K562 (cell line): ENCODE data around the gene GLP2R. TPM values are rescaled to one million over a fixed set of nuclear protein-coding genes. Genes with fewer than 3 reads are reported as not detected.

Experiments
- ATAC-seq: fragments of 200-7000 bp; cut with Tn5 transposase; 3 replicates; pipeline ENCODE4 v1.9.1; 2020; ENCODE audit warnings: moderate library complexity
- BruUV-seq: library from RNA; stranded (reverse); fragments of 400-500 nt; replicated peaks from 2 replicates; lab custom pipeline; 2021; lab: Mats Ljungman, UMichigan
- CTCF ChIA-PET: fragments of 300-600 bp; formaldehyde crosslinking; extraction: SDS; loops from one replicate; lab custom pipeline; 2021; ENCODE audit warnings: low intra/inter-chr PET ratio; lab: Yijun Ruan, JAX
- POLR2A ChIA-PET: fragments of 300-600, 350-650 bp; sonication (Branson Sonifier 250); formaldehyde crosslinking; extraction: SDS; loops from one replicate; lab custom pipeline; 2021; ENCODE audit warnings: antibody characterized with exemption, inconsistent platforms; lab: Yijun Ruan, JAX
- DNase-seq, 4 experiments: peaks; one replicate each; pipeline versions ENCODE4 v3.0.0 to v3.0.0-alpha.2; 2011 to 2018; ENCODE audit warnings: low spot score in 3 of 4, mixed read lengths in 3 of 4; ENCODE audit errors: extremely low read depth in 1 of 4
- FAIRE-seq: peaks from 2 replicates; lab custom pipeline; 2011; peaks lifted over from hg19 to GRCh38; lab: Jason Lieb, UNC
- H2AFZ ChIP-seq: 2 replicates; pipeline ENCODE4 v1.6.0; 2011; ENCODE audit warnings: low read depth, low read length, control low read depth, inconsistent platforms
- H3K27ac ChIP-seq: fragments of 200-600 bp; 3 replicates; pipeline ENCODE4 v1.8.0; 2011; ENCODE audit warnings: low read depth, mild to moderate bottlenecking, control low read depth, inconsistent platforms, low read length, moderate library complexity, mixed read lengths; ENCODE audit errors: extremely low read depth
- H3K27me3 ChIP-seq, 2 experiments: fragments of 300-600 bp in 1 of 2; 2 replicates in 1 of 2; 3 replicates in 1 of 2; pipeline versions ENCODE4 v1.6.0 to v1.8.0; 2011; ENCODE audit warnings: inconsistent platforms in 2 of 2, low read length in 2 of 2, mild to moderate bottlenecking in 1 of 2, mixed read lengths in 1 of 2, moderate library complexity in 1 of 2; ENCODE audit not compliant: control insufficient read depth in 2 of 2, insufficient read depth in 2 of 2
- H3K36me3 ChIP-seq: fragments of 300-600 bp; 3 replicates; pipeline ENCODE4 v1.8.0; 2011; ENCODE audit warnings: mild to moderate bottlenecking, low read length, inconsistent platforms; ENCODE audit not compliant: control insufficient read depth, insufficient read depth
- H3K4me1 ChIP-seq, 2 experiments: fragments of 200-600 bp in 1 of 2; replicated peaks in 1 of 2; 2 replicates in 1 of 2; 3 replicates in 1 of 2; pipeline versions ENCODE4 v1.5.1 to v1.8.0; 2011; ENCODE audit warnings: inconsistent platforms in 2 of 2, low read length in 2 of 2, mild to moderate bottlenecking in 1 of 2, mixed read lengths in 1 of 2, moderate library complexity in 1 of 2; ENCODE audit not compliant: control insufficient read depth in 2 of 2, insufficient read depth in 2 of 2
- H3K4me2 ChIP-seq: 2 replicates; pipeline ENCODE4 v1.6.1; 2011; ENCODE audit warnings: low read length, control low read depth, inconsistent platforms, mixed read lengths; ENCODE audit not compliant: insufficient read depth
- H3K4me3 ChIP-seq: fragments of 200-600 bp; sonication (generic), shearing (Covaris generic); 2 replicates; pipeline ENCODE4 v1.5.1; 2016; ENCODE audit warnings: control low read depth, inconsistent platforms
- H3K79me2 ChIP-seq: fragments of 200-600 bp; 3 replicates; pipeline ENCODE4 v1.8.0; 2011; ENCODE audit warnings: low read length, inconsistent platforms; ENCODE audit not compliant: control insufficient read depth, insufficient read depth
- H3K9ac ChIP-seq, 2 experiments: 2 replicates each; pipeline versions ENCODE4 v1.6.0 to v1.6.1; 2011; ENCODE audit warnings: low read depth in 2 of 2, low read length in 2 of 2, control low read depth in 1 of 2, inconsistent platforms in 1 of 2, mild to moderate bottlenecking in 1 of 2, mixed read lengths in 1 of 2; ENCODE audit not compliant: insufficient read depth in 1 of 2
- H3K9me1 ChIP-seq: one replicate; pipeline ENCODE4 v1.6.0; 2011; ENCODE audit warnings: inconsistent platforms, mild to moderate bottlenecking, low read length, moderate library complexity; ENCODE audit not compliant: control insufficient read depth, insufficient read depth
- H3K9me3 ChIP-seq: replicated peaks from 2 replicates; pipeline ENCODE4 v1.5.1; 2011; ENCODE audit warnings: low read depth, low read length, inconsistent platforms; ENCODE audit not compliant: control insufficient read depth, insufficient read depth
- H4K20me1 ChIP-seq: replicated peaks from 2 replicates; pipeline ENCODE4 v1.6.1; 2011; ENCODE audit warnings: low read length, inconsistent platforms, mixed read lengths; ENCODE audit not compliant: control insufficient read depth, insufficient read depth
- CHD4 ChIP-seq: fragments of 200-600 bp; sonication (generic); IDR thresholded peaks from 3 replicates; pipeline ENCODE4 v1.6.1; 2012; ENCODE audit warnings: low read depth, mild to moderate bottlenecking, mixed read lengths, low read length, inconsistent platforms; ENCODE audit not compliant: insufficient read depth, insufficient replicate concordance, poor library complexity, severe bottlenecking
- MTA2 ChIP-seq: fragments of 450-650 bp; IDR thresholded peaks from 2 replicates; pipeline ENCODE4 v1.6.1; 2016; ENCODE audit warnings: low read depth
- MYBL2 ChIP-seq, 2 experiments: fragments of 450-650 bp in 1 of 2; sonication (generic) in 1 of 2; formaldehyde crosslinking in 1 of 2; IDR thresholded peaks; 2 replicates each; pipeline versions ENCODE4 v1.6.1 to v1.8.1; 2017 to 2022; ENCODE audit warnings: borderline replicate concordance in 1 of 2, inconsistent platforms in 1 of 2, low read depth in 1 of 2, mild to moderate bottlenecking in 1 of 2, missing genetic modification reagents in 1 of 2, moderate library complexity in 1 of 2
- RBM14 ChIP-seq: fragments of 200-400 bp; formaldehyde crosslinking; IDR thresholded peaks from 2 replicates; pipeline ENCODE4 v1.6.1; 2018; ENCODE audit warnings: low read depth, mild to moderate bottlenecking, low read length, moderate library complexity, borderline replicate concordance; ENCODE audit not compliant: insufficient read depth
- RCOR1 ChIP-seq, 2 experiments: IDR thresholded peaks; 2 replicates each; pipeline ENCODE4 v1.6.1; 2012; ENCODE audit warnings: low read depth in 2 of 2, low read length in 2 of 2, borderline replicate concordance in 1 of 2, improper control_type of control experiment in 1 of 2
- SMARCA4 ChIP-seq: fragments of 450-650 bp; IDR thresholded peaks from 2 replicates; pipeline ENCODE4 v1.6.1; 2016
- SMC3 ChIP-seq: conservative IDR thresholded peaks from 2 replicates; pipeline ENCODE4 v1.6.1; 2011; ENCODE audit warnings: low read depth, low read length, improper control_type of control experiment; ENCODE audit not compliant: insufficient read depth
- TRIM24 ChIP-seq, 2 experiments: fragments of 450-650 bp; IDR thresholded peaks; 2 replicates each; pipeline ENCODE4 v1.6.1; 2016
- ZC3H8 ChIP-seq: fragments of 450-650 bp; IDR thresholded peaks from 2 replicates; pipeline ENCODE4 v1.6.1; 2017
- ZNF561 ChIP-seq: fragments of 450-650 bp; formaldehyde crosslinking; conservative IDR thresholded peaks from 2 replicates; pipeline ENCODE4 v1.4.0; 2020; ENCODE audit warnings: mild to moderate bottlenecking, moderate library complexity
- ZNF586 ChIP-seq: fragments of 450-650 bp; formaldehyde crosslinking; conservative IDR thresholded peaks from 2 replicates; pipeline ENCODE4 v1.4.0; 2020; ENCODE audit warnings: mild to moderate bottlenecking, moderate library complexity
- WGBS: fragments of 100-300 bp; shearing (Covaris generic); methylation state at CpG from one replicate; pipeline ENCODE4 v1.1.6; 2016; ENCODE audit warnings: low coverage, mixed read lengths; ENCODE audit not compliant: insufficient coverage; ENCODE audit errors: missing lambda C conversion rate; 5-methylcytosine and 5-hydroxymethylcytosine counted together
- in situ Hi-C: fragments of 300-500 bp; cut with MboI; formaldehyde crosslinking; loops from 4 replicates; pipeline ENCODE4 v1.15.0; 2018; ENCODE audit warnings: inconsistent platforms, mixed read lengths
- intact Hi-C: fragments of 100-400 bp; cut with micrococcal nuclease; formaldehyde crosslinking; loops from 2 replicates; pipeline ENCODE4 v1.14.2; 2022
- polyA plus RNA-seq, 8 experiments: library from polyadenylated mRNA; depleted of rRNA in 4 of 8; stranded (reverse) in 5 of 8; unstranded in 3 of 8; fragments of >200 nt; fragmentation: Nextera tagmentation in 2 of 8; fragmentation: Illumina TruSeq in 1 of 8; extraction: Ambion mirVana in 2 of 8; extraction: Trizol in 1 of 8; gene quantifications; 2 replicates each; pipeline versions ENCODE4 v1.2.1 to v1.2.3, GENCODE V29; 2011 to 2014; ENCODE audit warnings: inconsistent platforms in 1 of 8, missing spikeins in 1 of 8
- total RNA-seq, 7 experiments: library from RNA; depleted of rRNA in 6 of 7; stranded (reverse); fragments of >200 nt in 6 of 7; fragmentation: Illumina TruSeq in 2 of 7; extraction: Trizol in 2 of 7; gene quantifications; 2 replicates each; pipeline versions ENCODE4 v1.2.1 to v1.2.3, GENCODE V29; 2011 to 2021; ENCODE audit warnings: low replicate concordance in 1 of 7
- TF ChIP-seq, protein P1 (sequence below): fragments of 450-650 bp; IDR thresholded peaks from 2 replicates; pipeline ENCODE4 v1.6.1; 2018; ENCODE audit warnings: mild to moderate bottlenecking, low read depth; ENCODE audit not compliant: partially characterized antibody
- TF ChIP-seq, protein P2 (sequence below): fragments of 450-650 bp; IDR thresholded peaks from 2 replicates; pipeline ENCODE4 v1.6.1; 2018; ENCODE audit not compliant: partially characterized antibody
- TF ChIP-seq, protein P3 (sequence below): fragments of 450-650 bp; formaldehyde crosslinking; IDR thresholded peaks from 2 replicates; pipeline ENCODE4 v1.4.0; 2022; ENCODE audit warnings: mild to moderate bottlenecking, moderate library complexity
- TF ChIP-seq, protein P4 (sequence below): fragments of 450-650 bp; IDR thresholded peaks from 2 replicates; pipeline ENCODE4 v1.6.1; 2014; ENCODE audit warnings: low read depth, mild to moderate bottlenecking, moderate library complexity, borderline replicate concordance

GLP2R gene
- total and polyA plus RNA-seq, 9 of the 15 experiments (the other 6 are each of a cell fraction or from before 2014, with no cell fraction given), result not detected

DNA sequence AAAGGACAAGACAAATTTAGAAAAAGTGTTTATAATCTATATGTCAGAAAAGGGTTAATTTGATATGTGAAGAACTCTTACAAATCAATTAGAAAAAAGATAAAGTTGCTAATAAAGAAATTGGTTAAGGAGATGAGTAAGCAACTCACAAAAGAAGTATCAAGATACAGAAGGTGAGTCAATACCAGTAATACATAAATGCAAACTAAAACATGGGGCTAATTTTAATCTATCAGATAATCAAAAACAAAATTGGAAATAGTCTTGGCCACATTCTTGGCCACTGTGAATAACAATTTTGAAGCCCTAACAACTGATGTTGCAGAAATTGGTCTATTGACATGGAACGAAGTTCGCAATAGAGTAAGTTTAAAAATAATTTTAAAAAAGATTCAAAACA is 41.2 kb upstream of the GLP2R start:
- peaks cover 0 to 6% of the 10 kb centered on the region in 2 experiments; a peak in 1 of 5 replicates for H3K27me3 ChIP-seq
- no peak overlapping the region for H3K9ac ChIP-seq
- DNase-seq, result no peak
- intact Hi-C loops (no loop called here), in situ Hi-C loops (no loop called here)
- no peaks in the 10 kb centered on the region for H4K20me1 ChIP-seq
- no peaks in the 10 kb centered on the region for H3K9me1 ChIP-seq
- no peak for ATAC-seq
- H3K27ac ChIP-seq, result no peak overlapping the region
- no TSS peak for BruUV-seq
- 0% methylated on average over 2 of the region's 2 CpGs for WGBS
- no peaks in the 10 kb centered on the region for H3K79me2 ChIP-seq
- ChIA-PET POLR2A (no interaction called here), CTCF (no interaction called here)
- H3K9me3 ChIP-seq, result no peaks in the 10 kb centered on the region
- no peak overlapping the region for H3K4me2 ChIP-seq
- no peaks in the 10 kb centered on the region for H3K36me3 ChIP-seq
- H3K4me1 ChIP-seq, result no peaks in the 10 kb centered on the region
- no peak overlapping the region for H2AFZ ChIP-seq
- no peak overlapping the region for H3K4me3 ChIP-seq
- FAIRE-seq, result no peak
- TF ChIP-seq, protein P1, sequence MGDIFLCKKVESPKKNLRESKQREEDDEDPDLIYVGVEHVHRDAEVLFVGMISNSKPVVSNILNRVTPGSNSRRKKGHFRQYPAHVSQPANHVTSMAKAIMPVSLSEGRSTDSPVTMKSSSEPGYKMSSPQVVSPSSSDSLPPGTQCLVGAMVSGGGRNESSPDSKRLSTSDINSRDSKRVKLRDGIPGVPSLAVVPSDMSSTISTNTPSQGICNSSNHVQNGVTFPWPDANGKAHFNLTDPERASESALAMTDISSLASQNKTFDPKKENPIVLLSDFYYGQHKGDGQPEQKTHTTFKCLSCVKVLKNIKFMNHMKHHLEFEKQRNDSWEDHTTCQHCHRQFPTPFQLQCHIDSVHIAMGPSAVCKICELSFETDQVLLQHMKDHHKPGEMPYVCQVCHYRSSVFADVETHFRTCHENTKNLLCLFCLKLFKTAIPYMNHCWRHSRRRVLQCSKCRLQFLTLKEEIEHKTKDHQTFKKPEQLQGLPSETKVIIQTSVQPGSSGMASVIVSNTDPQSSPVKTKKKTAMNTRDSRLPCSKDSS, result no peak
- TF ChIP-seq CHD4 (no peak), ZNF561 (CRISPR knock-in tag) (no peak), RBM14 (no peak), MTA2 (no peak), ZC3H8 (no peak), ZNF586 (CRISPR knock-in tag) (no peak), MYBL2 (IDR thresholded peaks at IDR 0.05; ENCODE audit: low read depth) (no peak), MYBL2 (CRISPR knock-in tag; IDR thresholded peaks at IDR 0.05; ENCODE audit: borderline replicate concordance) (no peak), RCOR1 (IDR thresholded peaks at IDR 0.05; ENCODE audit: borderline replicate concordance in 1 of 2, low read depth in 2 of 2, low read length in 2 of 2) (no peak), SMARCA4 (no peak), SMC3 (no peak), TRIM24 (IDR thresholded peaks at IDR 0.05) (no peak)
- TF ChIP-seq, protein P2, sequence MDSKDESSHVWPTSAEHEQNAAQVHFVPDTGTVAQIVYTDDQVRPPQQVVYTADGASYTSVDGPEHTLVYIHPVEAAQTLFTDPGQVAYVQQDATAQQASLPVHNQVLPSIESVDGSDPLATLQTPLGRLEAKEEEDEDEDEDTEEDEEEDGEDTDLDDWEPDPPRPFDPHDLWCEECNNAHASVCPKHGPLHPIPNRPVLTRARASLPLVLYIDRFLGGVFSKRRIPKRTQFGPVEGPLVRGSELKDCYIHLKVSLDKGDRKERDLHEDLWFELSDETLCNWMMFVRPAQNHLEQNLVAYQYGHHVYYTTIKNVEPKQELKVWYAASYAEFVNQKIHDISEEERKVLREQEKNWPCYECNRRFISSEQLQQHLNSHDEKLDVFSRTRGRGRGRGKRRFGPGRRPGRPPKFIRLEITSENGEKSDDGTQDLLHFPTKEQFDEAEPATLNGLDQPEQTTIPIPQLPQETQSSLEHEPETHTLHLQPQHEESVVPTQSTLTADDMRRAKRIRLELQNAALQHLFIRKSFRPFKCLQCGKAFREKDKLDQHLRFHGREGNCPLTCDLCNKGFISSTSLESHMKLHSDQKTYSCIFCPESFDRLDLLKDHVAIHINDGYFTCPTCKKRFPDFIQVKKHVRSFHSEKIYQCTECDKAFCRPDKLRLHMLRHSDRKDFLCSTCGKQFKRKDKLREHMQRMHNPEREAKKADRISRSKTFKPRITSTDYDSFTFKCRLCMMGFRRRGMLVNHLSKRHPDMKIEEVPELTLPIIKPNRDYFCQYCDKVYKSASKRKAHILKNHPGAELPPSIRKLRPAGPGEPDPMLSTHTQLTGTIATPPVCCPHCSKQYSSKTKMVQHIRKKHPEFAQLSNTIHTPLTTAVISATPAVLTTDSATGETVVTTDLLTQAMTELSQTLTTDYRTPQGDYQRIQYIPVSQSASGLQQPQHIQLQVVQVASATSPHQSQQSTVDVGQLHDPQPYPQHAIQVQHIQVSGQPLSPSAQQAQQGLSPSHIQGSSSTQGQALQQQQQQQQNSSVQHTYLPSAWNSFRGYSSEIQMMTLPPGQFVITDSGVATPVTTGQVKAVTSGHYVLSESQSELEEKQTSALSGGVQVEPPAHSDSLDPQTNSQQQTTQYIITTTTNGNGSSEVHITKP, result no peak
- TF ChIP-seq, protein P3, sequence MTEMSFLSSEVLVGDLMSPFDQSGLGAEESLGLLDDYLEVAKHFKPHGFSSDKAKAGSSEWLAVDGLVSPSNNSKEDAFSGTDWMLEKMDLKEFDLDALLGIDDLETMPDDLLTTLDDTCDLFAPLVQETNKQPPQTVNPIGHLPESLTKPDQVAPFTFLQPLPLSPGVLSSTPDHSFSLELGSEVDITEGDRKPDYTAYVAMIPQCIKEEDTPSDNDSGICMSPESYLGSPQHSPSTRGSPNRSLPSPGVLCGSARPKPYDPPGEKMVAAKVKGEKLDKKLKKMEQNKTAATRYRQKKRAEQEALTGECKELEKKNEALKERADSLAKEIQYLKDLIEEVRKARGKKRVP, result no peak
- TF ChIP-seq, protein P4, sequence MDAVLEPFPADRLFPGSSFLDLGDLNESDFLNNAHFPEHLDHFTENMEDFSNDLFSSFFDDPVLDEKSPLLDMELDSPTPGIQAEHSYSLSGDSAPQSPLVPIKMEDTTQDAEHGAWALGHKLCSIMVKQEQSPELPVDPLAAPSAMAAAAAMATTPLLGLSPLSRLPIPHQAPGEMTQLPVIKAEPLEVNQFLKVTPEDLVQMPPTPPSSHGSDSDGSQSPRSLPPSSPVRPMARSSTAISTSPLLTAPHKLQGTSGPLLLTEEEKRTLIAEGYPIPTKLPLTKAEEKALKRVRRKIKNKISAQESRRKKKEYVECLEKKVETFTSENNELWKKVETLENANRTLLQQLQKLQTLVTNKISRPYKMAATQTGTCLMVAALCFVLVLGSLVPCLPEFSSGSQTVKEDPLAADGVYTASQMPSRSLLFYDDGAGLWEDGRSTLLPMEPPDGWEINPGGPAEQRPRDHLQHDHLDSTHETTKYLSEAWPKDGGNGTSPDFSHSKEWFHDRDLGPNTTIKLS, result no peak
